ENCODE data around the gene RNASE8. TPM values are rescaled to one million over a fixed set of nuclear protein-coding genes. Genes with fewer than 3 reads are reported as not detected.

Gene RNASE8
- total RNA-seq, 2 donors from 2014 or later = not detected

GRCh38 chr14:21090194-21090939, 32.7 kb downstream of the RNASE8 start:
- no peaks in the 10 kb centered on the region for H3K36me3 ChIP-seq
- H3K27me3 ChIP-seq = no peaks in the 10 kb centered on the region
- H3K27ac ChIP-seq = no peak overlapping the region
- DNase-seq = peak; percentile 67
- H3K4me3 ChIP-seq = no peak overlapping the region
- H3K9ac ChIP-seq (ENCODE audit: low read depth in 2 of 2, low read length in 2 of 2) = peak overlapping the region in 1 of 2 donors; percentile 38
- peak; percentile 34 for TF ChIP-seq CTCF (IDR thresholded peaks at IDR 0.05)
- intact Hi-C loops (cut with DNase I) = loop anchor here (2.0 to 5.0 kb wide), 2 partner anchors 22 to 73 kb away; no protein-coding TSS in a partner anchor
- H3K9me3 ChIP-seq = no peaks in the 10 kb centered on the region
- H3K4me1 ChIP-seq = peaks cover 4% of the 10 kb centered on the region

DNA sequence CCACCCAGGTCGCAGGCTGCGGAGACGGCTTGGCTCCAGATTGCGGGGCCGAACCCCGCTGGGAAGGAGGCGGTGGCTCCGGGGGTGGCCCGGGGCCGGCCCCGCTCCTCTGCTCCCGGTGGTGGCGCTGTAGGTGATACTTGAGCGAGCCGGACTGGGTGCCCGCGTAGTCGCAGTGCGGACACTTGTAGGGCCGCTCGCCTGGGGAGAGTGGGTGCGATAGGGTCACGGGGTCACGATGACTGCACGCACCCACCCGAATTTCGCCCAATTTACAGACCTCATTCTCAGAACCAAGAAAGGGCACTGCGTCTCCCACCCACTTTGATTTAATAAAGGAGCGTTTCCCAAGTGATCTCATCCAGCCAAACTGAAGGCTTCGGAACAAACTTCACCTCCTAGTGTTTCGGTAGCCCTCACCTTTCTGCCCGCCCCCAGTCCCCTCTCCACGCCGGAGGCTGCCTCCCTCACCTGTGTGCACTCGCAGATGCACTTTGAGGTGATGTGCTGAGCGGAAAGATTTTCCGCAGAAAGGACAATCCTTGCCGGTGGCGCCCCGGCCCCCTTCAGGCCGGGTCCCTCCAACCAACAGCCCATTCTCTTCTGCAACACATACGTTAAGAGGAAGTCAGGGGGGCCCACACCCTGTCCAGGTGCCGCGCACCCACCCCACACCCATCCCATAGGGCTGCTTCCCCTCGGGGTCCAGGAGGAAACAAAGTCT, 33.5 kb downstream of the RNASE8 start:
- peaks cover 4% of the 10 kb centered on the region for H3K4me1 ChIP-seq
- H3K36me3 ChIP-seq = no peaks in the 10 kb centered on the region
- intact Hi-C loops (cut with DNase I) = loop anchor here (2.0 to 5.0 kb wide), 2 partner anchors 22 to 74 kb away; no protein-coding TSS in a partner anchor
- no peaks in the 10 kb centered on the region for H3K9me3 ChIP-seq
- H3K9ac ChIP-seq (ENCODE audit: low read depth in 2 of 2, low read length in 2 of 2) = no peak overlapping the region
- no peak for TF ChIP-seq CTCF (IDR thresholded peaks at IDR 0.05)
- H3K27ac ChIP-seq = no peak overlapping the region
- H3K27me3 ChIP-seq = no peaks in the 10 kb centered on the region
- DNase-seq = no peak
- no peak overlapping the region for H3K4me3 ChIP-seq

DNA sequence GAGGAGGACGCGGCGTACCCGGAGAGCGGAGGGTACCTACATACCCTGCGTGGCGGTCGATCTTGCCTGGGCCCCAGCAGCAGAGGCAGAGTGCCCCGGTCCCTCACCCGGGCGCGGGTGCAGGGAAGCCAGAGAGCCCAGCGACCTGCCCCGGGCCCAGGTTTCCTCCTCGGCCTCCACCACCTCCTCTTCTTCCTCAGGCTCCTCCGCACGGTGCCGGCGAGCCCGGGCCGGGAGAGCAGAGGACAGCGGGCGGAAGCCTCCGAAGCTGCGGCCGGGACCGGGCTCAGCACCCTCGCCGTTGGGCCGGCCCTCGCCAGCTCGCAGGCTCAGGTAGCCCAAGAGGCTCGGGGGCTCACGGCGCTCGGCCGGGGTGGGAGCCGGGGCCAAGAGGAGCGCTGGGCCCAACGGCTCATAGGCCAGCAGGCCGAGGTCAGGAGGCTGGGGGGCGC, 34.2 kb downstream of the RNASE8 start:
- intact Hi-C loops (cut with DNase I) = loop anchor here (2.0 to 5.0 kb wide), 2 partner anchors 23 to 75 kb away; no protein-coding TSS in a partner anchor
- Histone ChIP-seq H3K4me3 (no peak overlapping the region), H3K9me3 (no peaks in the 10 kb centered on the region), H3K4me1 (peaks cover 4% of the 10 kb centered on the region), H3K27ac (no peak overlapping the region), H3K9ac (ENCODE audit: low read depth in 2 of 2, low read length in 2 of 2) (no peak overlapping the region), H3K36me3 (no peaks in the 10 kb centered on the region), H3K27me3 (no peaks in the 10 kb centered on the region)
- TF ChIP-seq CTCF (IDR thresholded peaks at IDR 0.05) = no peak
- peak; percentile 22 for DNase-seq

DNA sequence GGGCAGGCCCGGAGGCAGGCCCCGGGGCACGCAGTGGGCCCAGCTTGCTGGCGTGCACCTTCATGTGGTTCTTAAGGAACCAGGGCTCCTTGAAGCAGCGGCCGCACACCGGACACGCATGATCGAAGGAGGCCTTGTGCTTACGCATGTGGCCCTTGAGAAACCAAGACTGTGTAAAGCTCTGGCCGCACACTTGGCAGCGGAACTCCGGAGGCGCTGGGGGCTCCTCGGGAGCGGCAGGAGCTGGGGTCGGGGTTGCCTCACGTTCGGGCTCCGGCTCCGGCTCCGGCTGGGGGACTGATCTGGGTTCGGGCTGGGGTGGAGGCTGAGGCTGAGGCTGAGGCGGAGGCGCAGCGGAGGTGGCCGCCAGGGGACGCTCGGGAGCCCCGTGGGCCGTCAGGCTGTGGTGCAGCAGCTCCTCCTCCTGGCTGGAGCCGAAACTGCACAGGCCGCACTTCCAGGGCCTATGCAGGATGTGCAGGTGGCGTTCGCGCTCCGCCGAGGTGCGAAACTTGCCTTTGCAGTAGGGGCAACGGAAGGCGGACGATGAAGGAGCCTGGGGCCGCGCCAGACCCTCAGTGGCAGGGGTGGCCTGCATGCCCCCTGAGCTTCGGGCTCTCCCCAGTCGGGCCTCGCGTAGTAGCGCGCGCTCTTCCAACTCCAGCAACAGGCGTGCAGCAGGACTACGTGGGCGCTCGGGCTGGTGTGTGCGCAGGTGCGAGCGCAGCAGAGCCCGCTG, 34.8 kb downstream of the RNASE8 start:
- no peaks in the 10 kb centered on the region for H3K27me3 ChIP-seq
- H3K36me3 ChIP-seq = no peaks in the 10 kb centered on the region
- no peak overlapping the region for H3K27ac ChIP-seq
- peaks cover 4% of the 10 kb centered on the region for H3K4me1 ChIP-seq
- DNase-seq = peak; percentile 90
- H3K4me3 ChIP-seq = no peak overlapping the region
- peak; percentile 100 for TF ChIP-seq CTCF (IDR thresholded peaks at IDR 0.05)
- no peaks in the 10 kb centered on the region for H3K9me3 ChIP-seq
- intact Hi-C loops (cut with DNase I) = loop anchor here (5.0 kb wide), 1 partner anchor 75 kb away; no protein-coding TSS in a partner anchor
- no peak overlapping the region for H3K9ac ChIP-seq (ENCODE audit: low read depth in 2 of 2, low read length in 2 of 2)

DNA sequence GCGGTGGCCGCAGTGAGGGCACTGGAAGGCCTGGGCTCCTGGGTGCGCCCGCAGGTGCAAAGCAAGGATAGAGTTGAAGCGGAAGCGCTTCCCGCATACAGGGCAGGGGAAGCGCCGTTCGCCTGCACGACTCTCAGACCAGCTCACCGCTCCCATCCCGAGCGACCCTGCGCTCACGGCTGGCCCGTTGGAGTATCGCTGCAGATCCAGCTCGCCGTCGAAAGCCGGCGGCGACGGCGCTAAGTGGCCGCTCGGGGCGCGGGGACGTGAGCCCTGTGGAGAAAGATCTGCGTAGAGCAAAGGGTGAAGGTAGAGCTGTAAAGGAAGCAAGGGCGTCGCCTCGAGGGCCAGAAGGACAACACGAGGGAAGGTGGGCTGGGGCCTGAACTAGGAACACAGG, 35.4 kb downstream of the RNASE8 start:
- intact Hi-C loops (cut with DNase I) = loop anchor here (5.0 kb wide), 1 partner anchor 76 kb away; no protein-coding TSS in a partner anchor
- Histone ChIP-seq H3K4me1 (peaks cover 4% of the 10 kb centered on the region), H3K27me3 (no peaks in the 10 kb centered on the region), H3K9ac (ENCODE audit: low read depth in 2 of 2, low read length in 2 of 2) (no peak overlapping the region), H3K9me3 (no peaks in the 10 kb centered on the region), H3K4me3 (no peak overlapping the region), H3K36me3 (no peaks in the 10 kb centered on the region), H3K27ac (no peak overlapping the region)
- no peak for TF ChIP-seq CTCF (IDR thresholded peaks at IDR 0.05)
- no peak for DNase-seq
